GM23338 (cell line): ENCODE results near the gene OSBPL7. TPM values are rescaled to one million over a fixed set of nuclear protein-coding genes. Genes with fewer than 3 reads are reported as not detected.

ENCODE experiments used
- ATAC-seq: fragments of 200-7000 bp; cut with Tn5 transposase; 3 replicates; pipeline ENCODE4 v1.9.1; 2020
- DNase-seq: peaks from one replicate; pipeline ENCODE4 v3.0.0-alpha.2; 2015; ENCODE audit warnings: low spot score
- H2AFZ ChIP-seq: fragments of 200-600 bp; sonication (generic); 2 replicates; pipeline ENCODE4 v1.8.0; 2016; ENCODE audit warnings: antibody characterized with exemption, mild to moderate bottlenecking, moderate library complexity
- H3F3A ChIP-seq: fragments of 200-600 bp; sonication (generic); replicated peaks from 2 replicates; pipeline ENCODE4 v1.8.0; 2017; ENCODE audit warnings: antibody characterized with exemption, mixed run types, low read depth
- H3K27ac ChIP-seq: fragments of 200-600 bp; sonication (generic); 2 replicates; pipeline ENCODE4 v1.6.1; 2016; ENCODE audit warnings: low read depth
- H3K27me3 ChIP-seq: fragments of 200-600 bp; sonication (generic); 2 replicates; pipeline ENCODE4 v1.8.0; 2016; ENCODE audit warnings: mild to moderate bottlenecking, mixed run types, moderate library complexity; ENCODE audit not compliant: insufficient read depth
- H3K36me3 ChIP-seq: fragments of 200-600 bp; sonication (generic); 2 replicates; pipeline ENCODE4 v1.8.0; 2016; ENCODE audit warnings: mild to moderate bottlenecking; ENCODE audit not compliant: insufficient read depth
- H3K4me1 ChIP-seq: fragments of 200-600 bp; sonication (generic); 2 replicates; pipeline ENCODE4 v1.8.0; 2016; ENCODE audit warnings: mild to moderate bottlenecking, moderate library complexity; ENCODE audit not compliant: insufficient read depth
- H3K4me2 ChIP-seq: fragments of 200-600 bp; sonication (generic); 2 replicates; pipeline ENCODE4 v1.7.1; 2017; ENCODE audit warnings: mixed run types
- H3K4me3 ChIP-seq: fragments of 200-600 bp; sonication (generic); 2 replicates; pipeline ENCODE4 v1.6.1; 2016; ENCODE audit warnings: mixed run types
- H3K79me2 ChIP-seq: fragments of 200-600 bp; sonication (generic); replicated peaks from 2 replicates; pipeline ENCODE4 v1.8.0; 2017; ENCODE audit warnings: mild to moderate bottlenecking; ENCODE audit not compliant: insufficient read depth
- H3K9me2 ChIP-seq: fragments of 200-600 bp; sonication (generic); 2 replicates; pipeline ENCODE4 v1.8.0; 2017; ENCODE audit not compliant: insufficient read depth
- H4K20me1 ChIP-seq: fragments of 200-600 bp; sonication (generic); replicated peaks from 2 replicates; pipeline ENCODE4 v1.8.0; 2017; ENCODE audit warnings: mild to moderate bottlenecking; ENCODE audit not compliant: insufficient read depth
- H3K27ac Mint-ChIP-seq: 2 replicates; pipeline ENCODE4 v1.8.0; 2020; ENCODE audit warnings: inconsistent platforms, mild to moderate bottlenecking, moderate library complexity, mixed read lengths
- H3K27me3 Mint-ChIP-seq: 3 replicates; pipeline ENCODE4 v1.8.0; 2022; ENCODE audit warnings: low read depth, mild to moderate bottlenecking, moderate library complexity, mixed read lengths, inconsistent platforms; ENCODE audit not compliant: insufficient read depth, poor library complexity
- H3K36me3 Mint-ChIP-seq: 3 replicates; pipeline ENCODE4 v1.8.0; 2021; ENCODE audit warnings: low read depth, mild to moderate bottlenecking, inconsistent platforms, moderate library complexity, mixed read lengths
- H3K4me1 Mint-ChIP-seq: 3 replicates; pipeline ENCODE4 v1.8.0; 2020; ENCODE audit warnings: mild to moderate bottlenecking, inconsistent platforms, mixed read lengths
- H3K4me3 Mint-ChIP-seq: 3 replicates; pipeline ENCODE4 v1.8.0; 2021; ENCODE audit warnings: moderate library complexity, mild to moderate bottlenecking, inconsistent platforms, mixed read lengths
- H3K9me3 Mint-ChIP-seq: 3 replicates; pipeline ENCODE4 v1.8.0; 2020; ENCODE audit warnings: moderate library complexity, mild to moderate bottlenecking, inconsistent platforms, mixed read lengths
- ETS1 ChIP-seq: IDR thresholded peaks from 2 replicates; pipeline ENCODE4 v1.6.1; 2016; ENCODE audit warnings: antibody characterized with exemption
- EZH2phosphoT487 ChIP-seq: fragments of 200-600 bp; sonication (generic); IDR thresholded peaks from one replicate; pipeline ENCODE4 v1.8.1; 2018; ENCODE audit warnings: antibody characterized with exemption; ENCODE audit not compliant: unreplicated experiment
- JUNB ChIP-seq: IDR thresholded peaks from one replicate; pipeline ENCODE4 v1.6.1; 2016; ENCODE audit warnings: antibody characterized with exemption; ENCODE audit not compliant: unreplicated experiment
- NANOG ChIP-seq: IDR thresholded peaks from 2 replicates; pipeline ENCODE4 v1.6.1; 2016; ENCODE audit warnings: antibody characterized with exemption, borderline replicate concordance
- POLR2AphosphoS5 ChIP-seq: IDR thresholded peaks from 2 replicates; pipeline ENCODE4 v1.6.1; 2016; ENCODE audit warnings: antibody characterized with exemption, low read depth
- STAT1 ChIP-seq: IDR thresholded peaks from one replicate; pipeline ENCODE4 v1.6.1; 2016; ENCODE audit warnings: antibody characterized with exemption; ENCODE audit not compliant: unreplicated experiment
- polyA plus RNA-seq: library from polyadenylated mRNA; unstranded; fragments of >200 nt; fragmentation: Nextera tagmentation; extraction: Ambion mirVana; gene quantifications from 2 replicates; pipeline ENCODE4 v1.2.1, GENCODE V29; 2016
- total RNA-seq: library from RNA; depleted of rRNA; stranded (reverse); fragments of >200 nt; shearing (Covaris generic); gene quantifications from 2 replicates; pipeline ENCODE4 v1.2.3, GENCODE V29; 2014

OSBPL7 gene
- total and polyA plus RNA-seq, 2 experiments from 2014 or later: 3.4 to 8.1 TPM

- TF ChIP-seq NANOG (no peak), POLR2AphosphoS5 (no peak), EZH2phosphoT487 (no peak)
- Histone ChIP-seq H3K9me2 (no peaks in the 10 kb centered on the region), H3F3A (no peaks in the 10 kb centered on the region), H3K4me2 (peak overlapping the region; percentile 94), H4K20me1 (no peaks in the 10 kb centered on the region), H3K4me1 (peaks cover 14% of the 10 kb centered on the region; the same call in 1 of the 2 replicates), H3K36me3 (no peaks in the 10 kb centered on the region; the same call in 1 of the 2 replicates), H2AFZ (peak overlapping the region; percentile 96), H3K27me3 (no peaks in the 10 kb centered on the region), H3K27ac (no peak overlapping the region), H3K4me3 (peak overlapping the region; percentile 86), H3K79me2 (no peaks in the 10 kb centered on the region)
- ATAC-seq (peak; percentile 7), DNase-seq (no peak)
- no peaks in the 10 kb centered on the region for H3K9me3 Mint-ChIP-seq
- peaks cover 16% of the 10 kb centered on the region for H3K4me1 Mint-ChIP-seq
- peaks cover 8% of the 10 kb centered on the region for H3K27me3 Mint-ChIP-seq
- H3K36me3 Mint-ChIP-seq: peaks cover 20% of the 10 kb centered on the region
- H3K27ac Mint-ChIP-seq: no peak overlapping the region
- H3K4me3 Mint-ChIP-seq: peak overlapping the region; percentile 98
These were observed 567 bp downstream of the OSBPL7 start for GRCh38 chr17:47821031-47821423.

- Histone ChIP-seq H3K4me1 (peaks cover 14% of the 10 kb centered on the region; the same call in 1 of the 2 replicates), H3K79me2 (no peaks in the 10 kb centered on the region), H2AFZ (no peak overlapping the region), H3K27me3 (no peaks in the 10 kb centered on the region), H4K20me1 (no peaks in the 10 kb centered on the region), H3K4me3 (peak overlapping the region; percentile 86; the same call in 1 of the 2 replicates), H3K9me2 (no peaks in the 10 kb centered on the region), H3K27ac (no peak overlapping the region), H3K4me2 (no peak overlapping the region), H3K36me3 (no peaks in the 10 kb centered on the region), H3F3A (no peaks in the 10 kb centered on the region)
- H3K27ac Mint-ChIP-seq: no peak overlapping the region
- peak overlapping the region; percentile 98 for H3K4me3 Mint-ChIP-seq
- H3K4me1 Mint-ChIP-seq: peaks cover 16% of the 10 kb centered on the region
- DNase-seq (no peak), ATAC-seq (no peak)
- H3K9me3 Mint-ChIP-seq: no peaks in the 10 kb centered on the region
- H3K36me3 Mint-ChIP-seq: peaks cover 16% of the 10 kb centered on the region
- peaks cover 8% of the 10 kb centered on the region for H3K27me3 Mint-ChIP-seq
- TF ChIP-seq JUNB (no peak), STAT1 (no peak)
These were observed 1.4 kb downstream of the OSBPL7 start for GRCh38 chr17:47820033-47820789.

- no peaks in the 10 kb centered on the region for H3K9me3 Mint-ChIP-seq
- ATAC-seq: no peak
- peaks cover 14% of the 10 kb centered on the region; the same call in 1 of the 2 replicates for H3K4me1 ChIP-seq
- H3K27me3 Mint-ChIP-seq: peaks cover 8% of the 10 kb centered on the region
- no peak for DNase-seq
- no peak overlapping the region for H3K4me2 ChIP-seq
- H4K20me1 ChIP-seq: no peaks in the 10 kb centered on the region
- peaks cover 16% of the 10 kb centered on the region for H3K4me1 Mint-ChIP-seq
- no peak overlapping the region for H3K4me3 ChIP-seq
- no peaks in the 10 kb centered on the region for H3K9me2 ChIP-seq
- H3K36me3 ChIP-seq: no peaks in the 10 kb centered on the region
- H3K36me3 Mint-ChIP-seq: peaks cover 14% of the 10 kb centered on the region
- H3K27me3 ChIP-seq: no peaks in the 10 kb centered on the region
- no peak overlapping the region for H3K27ac Mint-ChIP-seq
- no peak overlapping the region for H2AFZ ChIP-seq
- H3K27ac ChIP-seq: no peak overlapping the region
- no peaks in the 10 kb centered on the region for H3K79me2 ChIP-seq
- H3K4me3 Mint-ChIP-seq: no peak overlapping the region
- no peaks in the 10 kb centered on the region for H3F3A ChIP-seq
- no peak for TF ChIP-seq EZH2phosphoT487
- TF ChIP-seq ETS1: no peak
These were observed 2.1 kb downstream of the OSBPL7 start for GRCh38 chr17:47819475-47819874.
